ENCODE results near the gene PIGX.

The PIGX gene

GRCh38 chr3:196763179-196763578 is 51.0 kb downstream of the PIGX start:
- DNase-seq, result no peak

- DNase-seq, result no peak
Measured at GRCh38 chr3:196765454-196765853, 53.3 kb downstream of the PIGX start.

GRCh38 chr3:196771067-196771466 is 58.9 kb downstream of the PIGX start:
- DNase-seq, result no peak

- DNase-seq, result no peak
Measured at GRCh38 chr3:196772102-196772501, 59.9 kb downstream of the PIGX start.

- no peak for DNase-seq
Measured at GRCh38 chr3:196772897-196773296, 60.7 kb downstream of the PIGX start.

- DNase-seq, result no peak
Measured at GRCh38 chr3:196774191-196774820, 62.1 kb downstream of the PIGX start.

GRCh38 chr3:196774848-196775422 is 62.8 kb downstream of the PIGX start:
- no peak for DNase-seq

- no peak for DNase-seq
Measured at GRCh38 chr3:196775938-196776337, 63.8 kb downstream of the PIGX start.

GRCh38 chr3:196777836-196778235 is 65.7 kb downstream of the PIGX start:
- no peak for DNase-seq

GRCh38 chr3:196778755-196779154 is 66.6 kb downstream of the PIGX start:
- no peak for DNase-seq

- DNase-seq, result no peak
Measured at GRCh38 chr3:196782511-196782910, 70.3 kb downstream of the PIGX start.

Data from NCI-H510A treated with DMSO at 0.1 percent for 48 hours (cell line).